Stimulated activated naive CD8-positive, alpha-beta T cell treated with anti-CD3 and anti-CD28 coated beads, Interleukin-15, Interleukin-2, amounts not matched to agents 100 ng/mL and 50 ng/mL, for 24 hours (primary cell): Measurements from ENCODE around the gene SPATS2.
A peak's percentile ranks its signal among the peaks of the same experiment; 100 is the strongest.
"Not testable (repeated sequence)": the region's sequence is repeated elsewhere in the genome, so short reads cannot be mapped to it uniquely, and the experiment has no call there.

Source experiments
- H3K27ac Mint-ChIP-seq: one replicate; pipeline ENCODE4 v1.8.0; 2021; ENCODE audit warnings: mild to moderate bottlenecking, mixed read lengths
- H3K27me3 Mint-ChIP-seq: one replicate; pipeline ENCODE4 v1.8.0; 2021; ENCODE audit warnings: mixed read lengths
- H3K36me3 Mint-ChIP-seq: one replicate; pipeline ENCODE4 v1.8.0; 2021; ENCODE audit warnings: low read depth, mixed read lengths
- H3K4me1 Mint-ChIP-seq: one replicate; pipeline ENCODE4 v1.8.0; 2021; ENCODE audit warnings: low read depth, mixed read lengths
- H3K4me3 Mint-ChIP-seq: one replicate; pipeline ENCODE4 v1.8.0; 2021; ENCODE audit warnings: mild to moderate bottlenecking, mixed read lengths
- H3K9me3 Mint-ChIP-seq: one replicate; pipeline ENCODE4 v1.8.0; 2021; ENCODE audit warnings: mixed read lengths

Gene SPATS2

GRCh38 chr12:49367381-49368239 is at the start of gene SPATS2:
Gene SPATS2 (plus strand): TSS chr12:49367462. CDS start chr12:49461013, 93,551 bp downstream.
- peaks cover 38% of the 10 kb centered on the region for H3K4me1 Mint-ChIP-seq
- no peaks in the 10 kb centered on the region for H3K9me3 Mint-ChIP-seq
- H3K27ac Mint-ChIP-seq = peak within 1 kb of the TSS; percentile 95
- H3K27me3 Mint-ChIP-seq = no peaks in the 10 kb centered on the region
- H3K4me3 Mint-ChIP-seq = peak within 1 kb of the TSS; percentile 83
- no peaks in the 10 kb centered on the region for H3K36me3 Mint-ChIP-seq

GRCh38 chr12:49320411-49321103 is 46.7 kb upstream of the SPATS2 start:
- not testable (repeated sequence) for H3K27ac Mint-ChIP-seq, H3K4me3 Mint-ChIP-seq, H3K27me3 Mint-ChIP-seq, H3K9me3 Mint-ChIP-seq, H3K36me3 Mint-ChIP-seq
- H3K4me1 Mint-ChIP-seq = peaks cover 23% of the 10 kb centered on the region

- Mint-ChIP-seq H3K4me1 (peaks cover 23% of the 10 kb centered on the region), H3K9me3 (no peaks in the 10 kb centered on the region), H3K27ac (peak overlapping the region; percentile 97), H3K27me3 (no peaks in the 10 kb centered on the region), H3K4me3 (peak overlapping the region; percentile 99), H3K36me3 (peaks cover 4% of the 10 kb centered on the region)
These were observed 44.9 kb upstream of the SPATS2 start for GRCh38 chr12:49322367-49322707.

GRCh38 chr12:49322708-49323523 is 44.3 kb upstream of the SPATS2 start, which contains the start of gene TROAP:
Gene TROAP (plus strand): TSS chr12:49323255. CDS start chr12:49323609, 354 bp downstream.
- Mint-ChIP-seq H3K27me3 (no peaks in the 10 kb centered on the region), H3K36me3 (peaks cover 7% of the 10 kb centered on the region), H3K4me1 (peaks cover 23% of the 10 kb centered on the region), H3K4me3 (peak within 1 kb of the TSS; percentile 99), H3K9me3 (no peaks in the 10 kb centered on the region), H3K27ac (peak within 1 kb of the TSS; percentile 97)

GRCh38 chr12:49323524-49324097 is 43.7 kb upstream of the SPATS2 start:
- H3K9me3 Mint-ChIP-seq = no peaks in the 10 kb centered on the region
- H3K36me3 Mint-ChIP-seq = peaks cover 9% of the 10 kb centered on the region
- peak overlapping the region; percentile 99 for H3K4me3 Mint-ChIP-seq
- peak overlapping the region; percentile 97 for H3K27ac Mint-ChIP-seq
- H3K4me1 Mint-ChIP-seq = peaks cover 23% of the 10 kb centered on the region
- H3K27me3 Mint-ChIP-seq = no peaks in the 10 kb centered on the region

- H3K9me3 Mint-ChIP-seq = no peaks in the 10 kb centered on the region
- no peak overlapping the region for H3K27ac Mint-ChIP-seq
- H3K4me1 Mint-ChIP-seq = peaks cover 20% of the 10 kb centered on the region
- H3K4me3 Mint-ChIP-seq = no peak overlapping the region
- H3K36me3 Mint-ChIP-seq = peaks cover 16% of the 10 kb centered on the region
- no peaks in the 10 kb centered on the region for H3K27me3 Mint-ChIP-seq
These were observed 41.7 kb upstream of the SPATS2 start for GRCh38 chr12:49325606-49326005.

- Mint-ChIP-seq H3K27me3 (peaks cover 4% of the 10 kb centered on the region), H3K9me3 (no peaks in the 10 kb centered on the region), H3K36me3 (peaks cover 30% of the 10 kb centered on the region), H3K4me3 (no peak overlapping the region), H3K27ac (no peak overlapping the region), H3K4me1 (peaks cover 9% of the 10 kb centered on the region)
These were observed 39.9 kb upstream of the SPATS2 start for GRCh38 chr12:49327368-49327767.

GRCh38 chr12:49327887-49328286 is 39.4 kb upstream of the SPATS2 start:
- no peak overlapping the region for H3K4me3 Mint-ChIP-seq
- H3K9me3 Mint-ChIP-seq = no peaks in the 10 kb centered on the region
- peaks cover 30% of the 10 kb centered on the region for H3K36me3 Mint-ChIP-seq
- H3K27me3 Mint-ChIP-seq = peaks cover 9% of the 10 kb centered on the region
- peaks cover 4% of the 10 kb centered on the region for H3K4me1 Mint-ChIP-seq
- H3K27ac Mint-ChIP-seq = no peak overlapping the region

GRCh38 chr12:49328816-49329215 is 38.4 kb upstream of the SPATS2 start:
- peaks cover 6% of the 10 kb centered on the region for H3K4me1 Mint-ChIP-seq
- H3K36me3 Mint-ChIP-seq = peaks cover 30% of the 10 kb centered on the region
- no peaks in the 10 kb centered on the region for H3K9me3 Mint-ChIP-seq
- no peak overlapping the region for H3K4me3 Mint-ChIP-seq
- H3K27ac Mint-ChIP-seq = no peak overlapping the region
- H3K27me3 Mint-ChIP-seq = peaks cover 15% of the 10 kb centered on the region

GRCh38 chr12:49330032-49330619 is 37.1 kb upstream of the SPATS2 start:
- Mint-ChIP-seq H3K36me3 (peaks cover 30% of the 10 kb centered on the region), H3K4me3 (no peak overlapping the region), H3K27me3 (peaks cover 26% of the 10 kb centered on the region), H3K9me3 (no peaks in the 10 kb centered on the region), H3K4me1 (peaks cover 9% of the 10 kb centered on the region), H3K27ac (no peak overlapping the region)

- peaks cover 9% of the 10 kb centered on the region for H3K4me1 Mint-ChIP-seq
These were observed 36.5 kb upstream of the SPATS2 start for GRCh38 chr12:49330631-49331379.

GRCh38 chr12:49331380-49332222 is 35.7 kb upstream of the SPATS2 start:
- H3K27me3 Mint-ChIP-seq = peaks cover 35% of the 10 kb centered on the region
- H3K27ac Mint-ChIP-seq = no peak overlapping the region
- H3K4me3 Mint-ChIP-seq = no peak overlapping the region
- peaks cover 26% of the 10 kb centered on the region for H3K36me3 Mint-ChIP-seq
- H3K9me3 Mint-ChIP-seq = no peaks in the 10 kb centered on the region
- H3K4me1 Mint-ChIP-seq = peaks cover 9% of the 10 kb centered on the region

More at GRCh38 chr12:49330631-49331379, 36.5 kb upstream of the SPATS2 start:
- H3K9me3 Mint-ChIP-seq = no peaks in the 10 kb centered on the region
- peaks cover 33% of the 10 kb centered on the region for H3K27me3 Mint-ChIP-seq
- H3K4me3 Mint-ChIP-seq = no peak overlapping the region
- peaks cover 29% of the 10 kb centered on the region for H3K36me3 Mint-ChIP-seq
- H3K27ac Mint-ChIP-seq = no peak overlapping the region

GRCh38 chr12:49332441-49332861 is 34.8 kb upstream of the SPATS2 start:
- Mint-ChIP-seq H3K27me3 (peaks cover 43% of the 10 kb centered on the region), H3K4me1 (peaks cover 18% of the 10 kb centered on the region), H3K4me3 (no peak overlapping the region), H3K27ac (no peak overlapping the region), H3K36me3 (peaks cover 26% of the 10 kb centered on the region), H3K9me3 (no peaks in the 10 kb centered on the region)
